Renal cortical epithelial cell (primary cell): ENCODE data around the gene TRPC4AP. TPM values are rescaled to one million over a fixed set of nuclear protein-coding genes. Genes with fewer than 3 reads are reported as not detected.
A peak's percentile ranks its signal among the peaks of the same experiment; 100 is the strongest.
"Not testable (repeated sequence)": the region's sequence is repeated elsewhere in the genome, so short reads cannot be mapped to it uniquely, and the experiment has no call there.

Experiments
- DNase-seq: peaks from one replicate; pipeline ENCODE4 v3.0.0-alpha.2; 2011; ENCODE audit warnings: low read depth
- total RNA-seq: library from RNA; depleted of rRNA; stranded (reverse); fragments of >200 nt; gene quantifications from 2 replicates; pipeline ENCODE4 v1.2.3, GENCODE V29; 2014

Gene TRPC4AP
- total RNA-seq, 1 donor from 2014 or later, result 93.3 TPM

DNA sequence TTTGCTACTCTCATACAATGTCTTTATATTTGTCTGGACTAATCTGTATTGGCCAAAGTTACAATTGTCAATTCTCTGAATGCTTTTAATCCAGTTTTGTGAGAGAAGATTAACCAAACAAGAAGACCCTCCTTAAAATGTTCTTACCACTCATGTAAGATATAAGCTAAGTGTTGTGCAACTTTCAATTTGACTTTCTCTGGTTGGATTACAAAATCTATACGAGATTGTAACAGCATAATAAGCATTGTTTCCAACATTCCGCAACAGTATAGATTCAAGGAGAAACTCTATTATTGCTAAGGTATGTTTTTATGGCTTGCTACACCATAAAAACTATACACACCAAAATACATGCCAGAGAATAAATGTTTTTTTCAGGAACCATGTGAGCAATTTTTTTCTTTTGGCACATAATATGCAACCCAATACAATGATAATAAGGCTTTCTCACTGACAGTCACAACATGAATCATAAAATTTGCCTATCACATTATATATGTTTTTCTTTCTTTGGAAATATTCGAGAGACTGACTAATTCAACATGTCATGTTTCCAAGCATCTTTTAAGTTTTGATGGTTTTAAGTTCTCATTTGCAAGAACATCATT, 12.2 kb upstream of the TRPC4AP start:
- no peak for DNase-seq

DNA sequence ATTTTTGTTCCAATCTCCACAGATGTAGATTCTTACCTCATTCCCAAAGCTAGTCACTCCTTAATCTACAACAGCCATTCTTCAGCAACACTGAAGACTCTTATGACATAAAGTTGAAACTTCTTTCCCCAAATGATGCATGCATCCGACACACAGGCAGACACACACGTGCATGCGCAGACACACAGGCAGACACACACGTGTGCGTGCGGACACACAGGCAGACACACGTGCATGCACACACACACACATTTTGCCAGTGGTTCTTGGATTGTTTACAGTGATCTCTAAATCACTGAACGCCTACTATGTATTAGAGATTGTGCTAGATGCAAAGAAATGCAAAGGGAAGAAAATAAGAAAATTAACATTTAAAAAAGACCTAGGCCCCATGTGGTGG, 9.0 kb upstream of the TRPC4AP start:
- DNase-seq, result no peak

DNA sequence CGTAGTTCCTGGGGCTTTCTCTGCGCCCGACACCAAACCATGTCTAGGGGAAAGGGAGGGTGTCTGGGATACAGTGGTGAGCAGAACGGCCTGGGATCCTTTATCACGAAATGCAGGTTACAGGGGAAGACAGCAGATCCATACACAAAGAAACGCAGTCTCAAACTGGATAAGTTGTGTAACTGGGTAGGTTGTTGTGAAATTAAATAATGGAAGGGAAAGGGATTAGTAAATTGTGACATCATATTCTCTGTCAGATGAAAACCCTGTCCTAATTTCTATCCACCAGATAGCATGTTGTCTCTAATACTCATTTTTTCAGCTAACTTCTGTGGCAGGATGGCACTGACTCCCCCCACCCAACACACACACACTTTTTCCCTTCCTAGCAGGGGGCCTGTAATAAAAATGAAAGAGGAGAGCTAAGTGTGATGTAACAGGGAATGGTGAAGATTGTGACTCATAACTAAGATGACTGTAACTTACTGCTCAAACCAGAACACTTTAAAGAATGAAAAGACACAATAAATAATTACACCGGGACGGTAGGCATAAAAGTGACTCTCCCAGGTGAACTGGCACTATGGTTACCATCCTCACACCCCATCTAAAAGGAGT, 769 bp upstream of the TRPC4AP start:
- DNase-seq, result peak; percentile 89

DNA sequence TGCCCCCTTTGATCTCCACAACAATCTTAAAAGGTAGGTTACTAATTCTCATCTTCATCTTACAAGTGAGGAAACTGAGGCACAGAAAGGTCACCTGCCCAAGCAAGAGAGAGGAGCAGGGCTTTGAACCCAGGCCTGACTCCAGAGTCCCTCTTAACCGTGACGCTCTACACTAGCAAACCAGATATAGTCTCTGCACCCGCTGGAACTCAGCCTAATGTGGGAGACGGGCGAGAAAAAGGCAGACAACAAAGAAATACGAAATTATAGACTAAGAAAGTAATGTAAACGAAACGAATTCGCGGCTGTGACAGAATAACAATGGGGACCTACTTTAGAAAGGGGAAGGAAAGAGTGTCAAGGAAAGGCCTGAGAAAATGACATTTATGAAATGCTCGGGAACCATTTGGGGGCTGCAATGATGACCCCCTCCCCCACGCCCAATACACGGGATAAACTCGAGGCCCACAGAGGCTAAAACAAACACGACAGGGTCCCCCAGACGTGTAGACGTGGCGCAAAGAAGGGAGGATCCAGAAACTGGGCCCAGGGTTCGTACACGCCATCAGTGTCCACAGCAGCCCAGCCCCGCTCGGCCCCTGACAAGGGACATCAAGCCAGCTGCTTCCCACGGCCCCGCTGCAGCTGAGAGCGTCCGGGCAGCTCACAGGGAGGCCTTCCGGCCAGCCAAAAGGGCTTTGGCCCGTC, 637 bp downstream of the TRPC4AP start:
- DNase-seq, result no peak

DNA sequence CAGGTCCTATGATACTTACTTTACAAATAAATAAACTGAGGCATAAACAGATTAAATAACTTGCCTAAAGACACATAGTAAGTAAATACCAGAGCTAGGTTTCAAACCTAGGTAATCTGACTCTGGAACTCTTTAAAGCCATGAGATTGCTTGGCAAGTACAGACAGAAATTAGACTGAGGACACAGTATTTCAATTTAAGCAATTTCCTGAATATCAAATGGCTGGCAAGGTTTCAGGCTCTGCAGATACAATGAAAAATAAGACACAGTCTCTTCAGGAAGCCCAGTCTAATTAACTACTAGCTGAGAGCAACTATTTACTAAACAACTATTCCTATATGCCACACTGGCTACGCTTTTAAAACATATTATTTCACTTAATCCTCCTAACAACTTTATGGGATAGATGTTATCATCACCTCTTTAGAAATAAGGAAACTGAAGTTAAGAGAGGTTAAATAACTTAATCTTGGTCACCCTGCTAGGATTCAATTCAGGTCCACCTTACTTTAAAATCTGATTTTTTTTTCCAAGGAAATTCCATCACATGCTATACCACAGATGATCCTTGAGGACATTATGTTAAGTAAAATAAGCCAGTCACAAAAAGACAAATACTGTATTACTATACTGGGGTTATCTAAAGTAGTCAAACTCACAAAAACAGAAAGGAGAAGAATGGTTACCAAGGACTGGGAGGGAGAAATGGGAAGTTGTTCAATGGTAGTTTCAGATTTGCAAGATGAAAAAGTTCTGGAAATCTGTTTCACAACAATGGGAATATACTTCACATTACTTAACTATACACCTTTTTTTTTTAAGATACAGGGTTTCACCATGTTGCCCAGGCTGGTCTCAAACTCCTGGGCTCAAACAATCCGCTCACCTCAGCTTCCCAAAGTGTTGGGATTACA, 4.1 kb downstream of the TRPC4AP start:
- no peak for DNase-seq

DNA sequence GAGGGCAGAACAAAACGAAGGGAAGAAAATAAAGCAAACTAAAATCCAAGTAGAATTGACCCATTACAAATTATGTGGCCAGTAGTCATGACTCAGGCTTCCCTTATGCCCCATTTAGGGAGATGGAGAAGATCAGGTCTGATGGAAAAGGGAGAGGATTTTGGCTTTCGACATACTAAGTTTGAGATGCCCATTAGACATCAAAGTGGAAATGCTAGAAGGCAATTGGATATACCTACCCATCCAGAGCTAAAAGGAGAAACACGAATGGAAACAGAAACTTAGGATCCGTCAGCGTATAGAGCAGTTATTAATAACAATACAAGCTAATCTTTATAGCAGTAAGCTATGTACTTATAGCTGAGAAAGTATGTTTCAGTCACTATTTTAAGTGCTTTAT, 4.8 kb downstream of the TRPC4AP start:
- DNase-seq, result no peak

DNA sequence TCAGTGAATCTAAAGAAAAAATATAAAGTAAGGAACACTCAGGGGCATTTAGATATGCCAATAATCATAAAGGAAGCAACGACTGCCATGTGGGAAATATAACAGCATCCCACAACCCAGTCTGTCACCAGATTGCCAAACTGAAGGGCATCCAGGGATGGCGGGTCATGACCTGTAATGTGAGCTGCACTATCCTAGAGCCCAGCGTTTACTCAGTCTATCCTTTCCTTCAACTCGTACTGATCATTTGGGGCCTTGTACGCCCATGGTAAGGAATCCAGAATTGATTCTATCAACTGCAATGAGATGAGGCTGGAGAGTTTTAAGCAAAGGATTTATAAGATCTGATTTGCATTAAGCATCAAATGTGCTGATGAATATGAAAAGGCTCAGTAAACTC, 5.3 kb downstream of the TRPC4AP start:
- DNase-seq, result no peak

DNA sequence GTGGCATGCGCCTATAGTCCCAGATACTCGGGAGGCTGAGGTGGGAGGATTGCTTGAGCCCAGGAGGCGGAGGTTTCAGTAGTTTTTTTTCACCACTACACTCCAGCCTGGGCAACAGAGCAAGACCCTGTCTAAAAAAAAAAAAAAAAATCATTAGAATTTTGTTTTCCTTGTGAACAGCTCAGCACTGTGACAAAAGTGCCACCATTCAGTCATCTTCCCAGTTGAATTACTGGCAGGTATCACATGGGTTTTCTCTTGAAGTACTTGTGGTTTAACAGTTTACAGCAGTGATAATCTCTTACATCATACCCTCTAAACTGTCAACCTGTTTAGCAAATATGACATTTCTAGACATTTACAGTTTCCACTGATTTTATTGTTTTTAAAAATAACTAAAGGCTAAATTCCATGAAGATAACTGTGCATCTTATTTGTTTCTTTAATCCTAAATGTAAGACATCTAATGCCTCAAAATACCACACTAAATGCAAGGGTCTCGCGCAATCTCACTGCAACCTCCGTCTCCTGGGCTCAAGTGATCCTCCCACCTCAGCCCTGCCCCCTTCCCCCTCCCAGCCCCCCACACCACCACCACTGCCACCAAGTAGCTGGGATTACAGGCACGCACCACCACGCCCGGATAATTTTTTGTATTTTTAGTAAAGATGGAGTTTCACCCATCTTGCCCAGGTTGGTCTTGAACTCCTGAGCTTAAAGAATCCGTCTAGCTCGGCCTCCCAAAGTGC, 7.0 kb downstream of the TRPC4AP start:
- no peak for DNase-seq

DNA sequence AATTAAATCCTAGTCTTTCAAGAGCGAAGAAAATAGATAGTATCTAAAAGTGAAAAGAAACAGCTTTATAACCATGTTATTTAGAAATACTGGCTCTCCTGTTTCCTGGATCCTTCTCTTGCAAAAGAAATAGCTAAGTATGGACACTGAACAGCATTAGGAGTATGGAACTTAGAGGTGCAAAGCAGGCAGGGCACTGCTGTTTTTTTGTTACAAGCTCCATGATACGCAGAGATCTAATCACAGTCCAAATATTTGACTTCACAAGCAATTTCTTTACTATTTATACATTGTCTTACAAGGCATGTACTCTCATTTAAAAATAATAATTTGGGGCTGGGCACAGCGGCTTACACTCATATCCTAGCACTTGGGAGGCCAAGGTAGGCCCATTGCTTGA, 7.6 kb downstream of the TRPC4AP start:
- DNase-seq, result no peak

DNA sequence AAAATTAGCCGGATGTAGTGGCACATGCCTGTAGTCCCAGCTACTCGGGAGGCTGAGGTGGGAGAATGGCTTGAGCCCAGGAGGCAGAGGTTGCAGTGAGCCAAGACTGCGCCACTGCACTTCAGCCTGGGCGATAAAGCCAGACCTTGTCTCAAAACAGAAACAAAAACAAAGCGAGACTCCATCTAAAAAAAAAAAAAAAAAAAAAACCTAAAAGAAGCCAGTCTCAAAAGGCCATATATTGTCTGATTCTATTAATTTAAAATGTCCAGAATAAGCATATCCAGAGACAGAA, 12.3 kb downstream of the TRPC4AP start:
- DNase-seq, result not testable (repeated sequence)

DNA sequence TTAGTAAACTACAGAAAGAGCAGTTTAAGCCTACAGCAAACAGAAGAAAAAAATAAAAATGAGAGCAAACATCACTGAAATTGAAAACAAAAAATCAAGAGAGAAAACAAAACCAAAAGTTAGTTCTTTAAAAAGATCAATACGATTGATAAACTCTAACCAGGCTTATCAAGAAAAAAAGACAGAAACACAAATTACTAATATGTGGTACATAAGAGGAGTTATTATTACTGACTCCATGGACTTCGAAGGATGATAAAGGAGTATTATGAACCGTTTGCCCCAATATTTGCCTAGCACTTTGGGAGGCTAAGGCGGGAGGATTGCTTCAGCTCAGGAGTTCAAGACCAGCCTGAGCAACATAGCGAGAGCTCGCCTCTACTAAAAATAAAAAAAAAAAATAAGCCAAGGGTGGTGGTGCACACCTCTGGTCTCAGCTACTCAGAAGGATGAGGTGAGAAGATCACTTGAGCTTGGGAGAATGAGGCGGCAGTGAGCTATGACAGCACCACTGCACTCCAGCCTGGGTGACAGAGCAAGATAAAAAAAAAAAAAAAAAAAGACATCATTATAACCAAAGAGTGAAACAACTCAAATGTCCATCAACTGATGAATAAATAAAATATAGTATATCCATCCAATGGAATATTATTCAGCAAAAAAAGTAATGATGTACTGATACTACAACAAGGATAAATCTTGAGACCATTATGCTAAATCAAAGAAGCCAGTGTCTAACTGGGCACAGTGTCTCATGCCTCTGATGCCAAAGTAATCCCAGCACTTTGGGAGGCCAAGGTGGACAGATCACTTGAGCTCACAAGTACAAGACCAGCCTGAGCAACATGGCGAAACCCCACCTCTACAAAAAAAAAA, 12.9 kb downstream of the TRPC4AP start:
- no peak for DNase-seq

DNA sequence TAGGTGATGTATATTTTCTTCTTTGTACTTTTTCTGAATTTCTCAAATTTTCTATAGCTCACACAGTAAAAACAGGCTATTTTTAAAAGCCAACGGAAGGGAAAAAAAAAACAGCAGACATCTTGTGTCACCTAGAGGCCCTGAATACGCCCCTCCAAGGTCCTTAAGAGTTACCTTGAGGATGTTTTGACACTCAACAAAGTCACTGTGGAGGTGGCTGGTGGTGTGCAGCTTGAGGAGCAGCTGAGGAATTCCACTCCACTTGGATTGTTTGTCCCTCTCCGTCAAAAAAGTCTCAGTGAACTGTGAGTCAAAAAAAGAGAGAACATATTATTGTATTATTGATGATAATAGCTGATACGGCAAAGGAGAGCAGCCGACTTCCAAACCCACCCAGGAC, 14.7 kb downstream of the TRPC4AP start:
- DNase-seq, result no peak

DNA sequence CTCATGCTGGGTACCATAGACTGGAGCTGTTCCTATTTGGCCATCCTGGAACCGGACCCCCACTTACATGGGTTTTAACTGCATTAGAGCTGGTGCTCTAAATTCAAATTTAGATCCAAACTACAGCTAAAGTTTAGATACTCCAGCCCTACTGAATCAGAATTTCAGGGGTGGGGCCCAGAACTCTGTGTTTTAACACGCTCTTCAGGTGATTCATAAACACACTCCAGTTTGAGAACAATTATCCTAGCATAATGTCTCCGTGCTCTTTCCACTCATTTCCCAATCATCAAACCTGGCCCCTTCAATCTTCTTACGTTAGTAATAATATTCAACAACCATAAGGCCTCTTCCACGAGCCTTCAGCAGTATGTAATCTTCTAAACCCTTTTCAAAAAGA, 15.3 kb downstream of the TRPC4AP start:
- no peak for DNase-seq

DNA sequence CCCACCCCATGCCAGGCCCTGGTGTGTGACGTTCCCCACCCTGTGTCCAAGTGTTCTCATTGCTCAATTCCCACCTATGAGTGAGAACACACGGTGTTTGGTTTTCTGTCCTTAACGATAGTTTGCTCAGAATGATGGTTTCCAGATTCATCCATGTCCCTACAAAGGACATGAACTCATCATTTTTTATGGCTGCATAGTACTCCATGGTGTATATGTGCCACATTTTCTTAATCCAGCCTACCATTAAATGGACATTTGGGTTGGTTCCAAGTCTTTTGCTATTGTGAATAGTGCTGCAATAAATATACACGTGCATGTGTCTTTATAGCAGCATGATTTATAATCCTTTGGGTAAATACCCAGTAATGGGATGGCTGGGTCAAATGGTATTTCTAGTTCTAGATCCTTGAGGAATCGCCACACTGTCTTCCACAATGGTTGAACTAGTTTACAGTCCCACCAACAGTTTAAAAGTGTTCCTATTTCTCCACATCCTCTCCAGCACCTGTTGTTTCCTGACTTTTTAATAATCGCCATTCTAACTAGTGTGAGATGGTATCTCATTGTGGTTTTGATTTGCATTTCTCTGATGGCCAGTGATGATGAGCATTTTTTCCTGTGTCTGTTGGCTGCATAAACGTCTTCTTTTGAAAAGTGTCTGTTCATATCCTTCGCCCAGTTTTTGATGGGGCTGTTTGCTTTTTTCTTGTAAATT, 21.0 kb downstream of the TRPC4AP start:
- DNase-seq, result not testable (repeated sequence)

DNA sequence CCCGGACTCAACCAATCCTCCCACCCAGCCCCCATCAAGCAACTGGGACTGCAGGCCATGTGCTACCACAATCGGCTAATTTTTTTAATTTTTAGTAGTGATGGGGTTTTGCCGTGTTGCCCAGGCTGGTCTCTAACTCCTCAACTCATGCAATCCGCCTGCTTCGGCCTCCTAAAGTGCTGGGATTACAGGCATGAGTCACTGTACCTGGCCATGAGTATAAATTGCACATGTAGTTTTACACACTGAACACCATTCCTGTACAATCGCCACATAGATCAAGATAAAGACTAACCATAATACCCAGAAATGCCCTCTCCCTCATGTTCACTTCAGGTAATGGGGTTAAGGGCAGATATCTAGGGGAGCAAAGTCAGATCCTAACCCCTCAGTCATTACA, 26.4 kb downstream of the TRPC4AP start:
- no peak for DNase-seq

DNA sequence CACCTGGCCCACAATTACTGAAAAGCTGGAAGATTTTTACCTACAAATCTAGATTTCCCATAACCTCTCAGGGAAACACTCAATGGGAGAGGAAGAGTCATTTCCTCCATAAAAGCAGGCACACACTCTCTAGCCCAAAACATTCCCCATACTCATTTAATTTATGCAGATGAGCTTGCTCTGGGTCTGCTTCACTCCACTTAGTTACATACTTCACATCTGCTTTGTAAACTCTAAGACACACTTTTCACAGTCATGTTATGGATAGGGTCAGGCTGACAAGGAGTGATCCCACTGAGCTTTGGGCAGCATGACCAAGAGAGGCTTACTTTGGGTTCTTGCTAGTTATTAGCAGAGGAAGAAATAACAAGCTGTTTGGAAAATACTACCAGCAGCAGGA, 27.4 kb downstream of the TRPC4AP start:
- no peak for DNase-seq

DNA sequence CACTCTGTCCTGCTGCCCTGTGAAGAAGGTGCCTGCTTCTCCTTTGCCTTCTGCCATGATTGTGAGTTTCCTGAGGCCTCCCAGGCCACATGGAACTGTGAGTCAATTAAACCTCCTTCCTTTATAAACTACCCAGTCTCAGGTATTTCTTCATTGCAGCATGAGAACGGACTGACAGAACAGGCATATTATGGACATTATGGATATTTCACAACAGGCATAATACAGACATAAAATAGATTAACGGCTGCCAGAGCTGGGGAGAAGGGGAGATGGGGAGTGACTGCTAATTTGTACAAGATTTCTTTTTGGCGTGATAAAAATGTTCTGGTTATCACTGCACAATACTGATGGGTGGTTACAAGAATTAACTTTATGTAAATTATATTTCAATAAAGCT, 29.4 kb downstream of the TRPC4AP start:
- DNase-seq, result no peak

DNA sequence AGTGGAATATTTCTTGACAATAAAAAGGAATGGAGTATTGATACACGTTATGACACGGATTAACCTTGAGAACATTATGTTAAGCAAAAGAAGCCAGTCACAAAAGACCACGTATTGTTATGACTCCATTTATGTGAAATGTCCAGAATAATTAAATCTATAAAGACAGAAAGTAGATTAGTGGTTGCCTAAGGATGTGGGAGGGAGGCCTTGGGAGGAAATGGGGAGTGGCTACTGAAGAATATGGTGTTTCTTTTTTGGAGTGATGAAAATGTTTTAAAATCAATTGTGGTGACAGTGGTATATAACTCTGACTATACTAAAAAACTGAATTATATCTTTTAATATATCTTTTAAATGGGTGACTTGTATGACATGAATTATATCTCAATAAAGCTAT, 30.1 kb downstream of the TRPC4AP start:
- no peak for DNase-seq

DNA sequence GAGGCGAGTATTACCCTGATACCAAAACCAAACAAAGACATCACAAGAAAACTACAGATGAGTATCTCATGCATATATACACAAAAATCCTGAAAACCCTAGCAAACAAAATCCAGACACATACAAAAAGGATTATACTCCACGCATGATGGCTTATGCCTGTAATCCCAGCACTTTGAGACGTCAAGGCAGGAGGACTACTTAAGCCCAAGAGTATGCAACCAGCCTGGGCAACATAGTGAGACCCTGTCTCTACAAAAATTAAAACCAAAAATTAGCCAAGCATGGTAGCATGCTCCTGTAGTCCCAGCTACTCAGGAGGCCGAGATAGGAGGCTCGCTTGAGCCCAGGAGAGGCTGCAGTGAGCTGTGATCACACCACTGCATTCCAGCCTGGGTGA, 32.4 kb downstream of the TRPC4AP start:
- DNase-seq, result no peak

DNA sequence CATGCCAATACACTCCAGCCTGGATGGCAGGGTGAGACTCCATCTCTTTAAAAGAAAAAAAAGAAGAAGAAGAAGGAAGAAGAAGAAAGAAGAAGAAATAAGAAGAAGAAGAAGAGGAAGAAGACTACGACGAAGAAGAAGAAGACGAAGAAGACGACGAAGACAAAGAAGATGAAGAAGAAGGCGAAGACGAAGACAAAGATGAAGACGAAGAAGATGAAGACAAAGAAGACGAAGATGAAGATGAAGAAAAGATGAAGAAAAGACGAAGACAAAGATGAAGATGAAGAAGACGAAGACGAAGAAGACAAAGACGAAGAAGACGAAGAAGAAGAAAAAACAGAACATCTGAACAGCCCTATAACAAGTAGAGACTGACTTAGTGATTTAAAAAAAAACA, 33.0 kb downstream of the TRPC4AP start:
- DNase-seq, result no peak
